Activated CD8-positive, alpha-beta memory T cell treated with anti-CD3 and anti-CD28 coated beads, Interleukin-2, amount 10 ng/mL, durations not matched to agents 7 days and 5 days (primary cell): Measurements from ENCODE around the gene BTNL8. TPM values are rescaled to one million over a fixed set of nuclear protein-coding genes. Genes with fewer than 3 reads are reported as not detected.

Experiments used
- ATAC-seq: fragments of 150-1000 bp; cut with Tn5 transposase; one replicate; pipeline ENCODE4 v1.10.0; 2021; ENCODE audit warnings: moderate library complexity
- CTCF ChIA-PET: fragments of 350-600 bp; sonication (Branson Sonifier 250); formaldehyde crosslinking; loops from one replicate; lab custom pipeline; 2021; ENCODE audit warnings: antibody characterized with exemption; lab: Charles Lee
- DNase-seq: peaks from one replicate; pipeline ENCODE4 v3.0.0-alpha.2; 2020
- H3K27ac Mint-ChIP-seq: one replicate; pipeline ENCODE4 v1.8.0; 2021; ENCODE audit warnings: mild to moderate bottlenecking, mixed read lengths
- H3K27me3 Mint-ChIP-seq: one replicate; pipeline ENCODE4 v1.8.0; 2021; ENCODE audit warnings: mixed read lengths
- H3K36me3 Mint-ChIP-seq: one replicate; pipeline ENCODE4 v1.8.0; 2021; ENCODE audit warnings: mild to moderate bottlenecking, mixed read lengths
- H3K4me1 Mint-ChIP-seq: one replicate; pipeline ENCODE4 v1.8.0; 2021; ENCODE audit warnings: mixed read lengths
- H3K4me3 Mint-ChIP-seq: one replicate; pipeline ENCODE4 v1.8.0; 2021; ENCODE audit warnings: mild to moderate bottlenecking, moderate library complexity, mixed read lengths
- H3K9me3 Mint-ChIP-seq: one replicate; pipeline ENCODE4 v1.8.0; 2022; ENCODE audit warnings: low read depth, mixed read lengths
- total RNA-seq, 2 experiments: library from RNA; stranded (reverse); gene quantifications; one replicate each; pipeline ENCODE4 v1.2.3, GENCODE V29; 2021

The BTNL8 gene
- total RNA-seq, 2 experiments from 2014 or later, result 1.7 TPM; not detected in 1

- peaks cover 28% of the 10 kb centered on the region for H3K27me3 Mint-ChIP-seq
- ATAC-seq, result no peak
- no peaks in the 10 kb centered on the region for H3K9me3 Mint-ChIP-seq
- CTCF ChIA-PET, result no interaction called here
- no peaks in the 10 kb centered on the region for H3K4me1 Mint-ChIP-seq
- no peaks in the 10 kb centered on the region for H3K36me3 Mint-ChIP-seq
- DNase-seq, result no peak
- no peak overlapping the region for H3K4me3 Mint-ChIP-seq
- H3K27ac Mint-ChIP-seq, result no peak overlapping the region
Measured at GRCh38 chr5:180990882-180991242, 91.9 kb downstream of the BTNL8 start.

Other genes with a start within 250 kb of the BTNL8 start
- 1 to 10 TPM; 1.7 to 2.8 TPM for gene FLT4, start 249.6 kb upstream of the BTNL8 start, total RNA-seq
- gene OR2Y1, start 159.1 kb upstream of the BTNL8 start, total RNA-seq, result not detected
- gene MGAT1, start 96.4 kb upstream of the BTNL8 start, total RNA-seq, result 100 to 1,000 TPM; 141 to 142 TPM
- gene ZFP62, start 37.9 kb upstream of the BTNL8 start, total RNA-seq, result 10 to 100 TPM; 23.2 to 25.2 TPM
- not detected for gene BTNL3, start 89.7 kb downstream of the BTNL8 start, total RNA-seq
- gene BTNL9, start 141.1 kb downstream of the BTNL8 start, total RNA-seq, result not detected
- not detected for gene OR2V1, start 232.0 kb downstream of the BTNL8 start, total RNA-seq
- gene OR2V2, start 248.4 kb downstream of the BTNL8 start, total RNA-seq, result not detected